IPS-18a (cell line): ENCODE data around the gene HOPX.
"Not testable (repeated sequence)": the region's sequence is repeated elsewhere in the genome, so short reads cannot be mapped to it uniquely, and the experiment has no call there.

Experiments
- H3K27ac ChIP-seq: one replicate; pipeline ENCODE4 v1.5.1; 2013; ENCODE audit warnings: low read length
- H3K27me3 ChIP-seq: one replicate; pipeline ENCODE4 v1.6.1; 2013; ENCODE audit warnings: mild to moderate bottlenecking, low read length; ENCODE audit not compliant: control insufficient read depth, insufficient read depth
- H3K36me3 ChIP-seq: one replicate; pipeline ENCODE4 v1.6.1; 2013; ENCODE audit warnings: low read depth, low read length; ENCODE audit not compliant: control insufficient read depth
- H3K4me1 ChIP-seq: one replicate; pipeline ENCODE4 v1.6.1; 2013; ENCODE audit warnings: low read depth, low read length; ENCODE audit not compliant: control insufficient read depth
- H3K4me3 ChIP-seq: one replicate; pipeline ENCODE4 v1.5.1; 2013; ENCODE audit warnings: low read length
- H3K9ac ChIP-seq: one replicate; pipeline ENCODE4 v1.6.1; 2013; ENCODE audit warnings: mild to moderate bottlenecking, low read length, moderate library complexity
- H3K9me3 ChIP-seq: one replicate; pipeline ENCODE4 v1.6.1; 2013; ENCODE audit warnings: low read depth, low read length; ENCODE audit not compliant: control insufficient read depth

Gene HOPX

DNA sequence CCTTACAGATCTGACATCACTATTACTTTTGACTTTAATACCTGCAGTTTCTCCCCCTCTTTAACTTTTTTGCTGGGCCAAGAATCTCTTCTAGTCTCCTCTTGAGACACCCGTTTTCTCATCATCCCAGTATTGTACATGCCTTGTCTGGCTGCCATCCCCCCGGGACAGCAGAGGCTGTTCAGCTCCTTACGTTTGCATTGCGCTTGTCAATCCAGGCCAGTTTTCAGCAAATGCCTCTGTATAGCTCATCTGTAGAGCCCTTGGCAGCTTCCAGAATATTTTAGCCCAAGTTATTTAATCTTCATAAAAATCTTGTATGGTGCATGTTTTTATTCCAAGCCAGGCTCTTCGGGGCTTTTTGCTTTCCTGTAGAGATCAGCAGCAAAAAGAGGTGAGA is 22.3 kb upstream of the HOPX start:
- no peaks in the 10 kb centered on the region for H3K4me1 ChIP-seq
- no peak overlapping the region for H3K4me3 ChIP-seq
- no peaks in the 10 kb centered on the region for H3K36me3 ChIP-seq
- H3K9ac ChIP-seq = no peak overlapping the region
- H3K27ac ChIP-seq = no peak overlapping the region
- no peaks in the 10 kb centered on the region for H3K27me3 ChIP-seq
- H3K9me3 ChIP-seq = no peaks in the 10 kb centered on the region

DNA sequence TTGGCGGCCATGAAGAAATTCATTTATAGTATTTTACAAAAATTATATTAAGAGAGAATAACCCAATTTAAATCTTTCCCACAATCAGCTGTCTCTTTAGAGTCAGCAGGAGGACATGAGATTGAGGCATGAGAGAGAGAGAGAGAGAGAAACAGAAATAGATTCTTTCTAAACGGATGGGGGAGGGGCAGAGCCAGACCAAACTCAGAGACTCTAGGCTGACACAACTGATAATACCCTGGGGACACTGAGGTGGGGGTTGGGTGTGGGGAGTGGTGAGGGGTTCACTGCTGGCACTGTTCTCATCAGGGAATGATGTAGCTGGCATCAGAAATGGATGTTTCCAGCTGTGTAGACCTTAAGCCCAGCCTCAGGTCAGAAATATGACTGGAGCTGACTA is 20.5 kb upstream of the HOPX start:
- no peak overlapping the region for H3K27ac ChIP-seq
- no peak overlapping the region for H3K9ac ChIP-seq
- no peaks in the 10 kb centered on the region for H3K4me1 ChIP-seq
- no peaks in the 10 kb centered on the region for H3K9me3 ChIP-seq
- H3K4me3 ChIP-seq = no peak overlapping the region
- no peaks in the 10 kb centered on the region for H3K36me3 ChIP-seq
- no peaks in the 10 kb centered on the region for H3K27me3 ChIP-seq

DNA sequence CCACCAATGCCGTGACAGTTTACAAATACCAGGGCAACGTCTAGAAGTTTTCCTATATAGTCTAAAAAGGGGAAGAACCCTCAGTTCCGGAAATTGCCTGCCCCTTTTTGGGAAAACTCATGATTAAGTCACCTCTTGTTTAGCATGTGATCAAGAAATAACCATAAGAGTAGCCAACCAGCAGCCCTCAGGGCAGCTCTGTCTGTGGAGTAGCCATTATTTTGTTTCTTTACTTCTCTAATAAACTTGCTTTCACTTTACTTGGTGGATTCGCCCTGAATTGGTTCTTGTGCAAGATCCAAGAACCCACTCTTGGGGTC is 20.0 kb upstream of the HOPX start:
- Histone ChIP-seq H3K9ac (no peak overlapping the region), H3K4me1 (no peaks in the 10 kb centered on the region), H3K36me3 (no peaks in the 10 kb centered on the region), H3K27ac (no peak overlapping the region), H3K27me3 (no peaks in the 10 kb centered on the region), H3K4me3 (no peak overlapping the region), H3K9me3 (no peaks in the 10 kb centered on the region)

DNA sequence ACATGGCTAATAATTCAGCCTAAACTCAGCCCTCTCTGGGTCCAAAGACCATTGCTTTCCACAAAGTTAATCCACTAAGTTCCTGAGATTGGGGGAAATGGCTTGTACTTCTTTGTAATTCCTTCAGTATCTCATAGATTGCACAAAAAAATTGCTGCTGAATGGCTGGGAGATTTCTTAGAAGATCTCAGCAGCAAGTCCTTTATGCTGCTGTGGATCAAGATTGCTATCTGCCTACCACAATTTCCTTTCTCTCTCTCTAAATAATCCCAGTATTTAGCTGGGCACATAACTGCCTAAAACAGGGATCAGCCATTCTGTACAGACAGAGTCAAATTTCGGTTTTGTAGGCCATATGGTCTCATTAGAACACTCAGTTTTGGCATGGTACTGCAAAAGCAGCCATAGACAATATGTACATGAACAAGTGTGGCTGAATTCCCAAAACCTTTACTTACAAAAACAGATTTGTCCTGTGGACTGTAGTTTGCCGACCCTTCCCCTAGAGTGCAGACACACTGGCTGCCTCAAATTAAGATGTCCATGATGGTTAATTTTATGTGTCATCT is 18.5 kb upstream of the HOPX start:
- H3K27ac ChIP-seq = no peak overlapping the region

DNA sequence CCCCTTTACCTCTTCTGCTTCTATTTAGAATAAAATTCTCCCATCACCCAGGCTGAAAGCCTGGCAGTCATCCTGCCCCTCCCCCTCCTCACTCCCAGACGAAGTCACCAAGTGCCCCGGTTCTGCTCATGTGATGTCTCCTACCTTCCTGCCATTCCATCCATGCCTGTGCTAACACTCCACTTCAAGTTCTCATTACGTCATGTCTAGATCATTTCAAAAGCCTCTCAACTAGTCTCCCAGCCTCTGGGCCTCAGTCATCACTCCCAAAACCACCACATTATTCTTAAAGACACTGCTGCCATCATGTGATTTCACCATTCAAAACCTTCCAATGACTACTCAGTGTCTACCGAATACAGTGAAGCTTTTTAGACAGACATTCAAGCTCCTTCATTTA is 17.2 kb upstream of the HOPX start:
- Histone ChIP-seq H3K27me3 (no peaks in the 10 kb centered on the region), H3K36me3 (no peaks in the 10 kb centered on the region), H3K4me1 (no peaks in the 10 kb centered on the region), H3K9ac (no peak overlapping the region), H3K4me3 (no peak overlapping the region), H3K9me3 (no peaks in the 10 kb centered on the region), H3K27ac (no peak overlapping the region)

More for the DNA sequence above, 18.5 kb upstream of the HOPX start:
- Histone ChIP-seq H3K36me3 (no peaks in the 10 kb centered on the region), H3K9me3 (no peaks in the 10 kb centered on the region), H3K9ac (no peak overlapping the region), H3K4me3 (no peak overlapping the region), H3K27me3 (no peaks in the 10 kb centered on the region), H3K4me1 (no peaks in the 10 kb centered on the region)

DNA sequence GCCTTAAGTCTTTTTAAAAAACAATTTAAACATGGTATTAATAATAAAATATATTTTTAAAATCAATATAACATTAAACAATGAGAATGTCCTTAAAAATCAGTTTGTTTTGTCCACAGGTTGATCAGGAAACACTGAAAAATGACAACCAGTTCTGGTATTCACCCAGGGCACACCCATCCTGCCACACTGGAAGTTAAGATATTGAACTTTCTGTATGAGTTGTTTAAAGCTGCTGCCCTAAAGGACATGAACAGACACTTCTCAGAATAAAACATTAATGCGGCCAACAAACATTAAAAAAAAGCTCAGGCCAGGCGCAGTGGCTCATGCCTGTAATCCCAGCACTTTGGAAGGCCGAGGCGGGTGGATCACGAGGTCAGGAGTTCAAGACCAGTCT is 15.0 kb upstream of the HOPX start:
- Histone ChIP-seq H3K4me1 (no peaks in the 10 kb centered on the region), H3K27ac (no peak overlapping the region), H3K36me3 (no peaks in the 10 kb centered on the region), H3K9ac (no peak overlapping the region), H3K27me3 (no peaks in the 10 kb centered on the region), H3K4me3 (no peak overlapping the region), H3K9me3 (no peaks in the 10 kb centered on the region)

DNA sequence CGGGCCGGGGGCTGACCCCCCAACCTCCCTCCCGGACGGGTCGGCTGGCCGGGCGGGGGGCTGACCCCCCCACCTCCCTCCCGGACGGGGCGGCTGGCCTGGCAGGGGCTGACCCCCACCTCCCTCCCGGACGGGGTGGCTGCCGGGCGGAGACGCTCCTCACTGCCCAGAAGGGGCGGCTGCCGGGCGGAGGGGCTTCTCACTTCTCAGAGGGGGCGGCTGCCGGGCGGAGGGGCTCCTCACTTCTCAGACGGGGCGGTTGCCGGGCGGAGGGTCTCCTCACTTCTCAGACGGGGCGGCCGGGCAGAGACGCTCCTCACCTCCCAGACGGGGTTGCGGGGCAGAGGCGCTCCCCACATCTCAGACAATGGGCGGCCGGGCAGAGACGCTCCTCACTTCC is 12.4 kb upstream of the HOPX start:
- not testable (repeated sequence) for H3K4me1 ChIP-seq, H3K27ac ChIP-seq

DNA sequence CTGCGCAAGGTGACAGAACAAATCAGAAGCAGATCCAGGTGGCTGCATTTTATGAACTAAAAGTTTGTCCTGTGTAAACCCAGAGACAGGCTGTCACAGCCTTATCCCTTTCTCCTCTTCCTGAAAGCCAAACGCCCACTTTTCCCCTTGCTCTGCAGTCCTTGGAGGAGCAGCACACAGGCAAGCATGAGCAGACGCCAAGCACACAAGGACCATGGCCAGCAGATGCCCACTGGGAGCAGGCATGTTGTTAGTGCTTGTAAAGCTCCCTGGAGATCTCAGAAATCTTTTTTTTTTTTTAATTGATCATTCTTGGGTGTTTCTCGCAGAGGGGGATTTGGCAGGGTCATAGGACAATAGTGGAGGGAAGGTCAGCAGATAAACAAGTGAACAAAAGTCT is 11.5 kb upstream of the HOPX start:
- H3K4me3 ChIP-seq = no peak overlapping the region
- no peaks in the 10 kb centered on the region for H3K27me3 ChIP-seq
- H3K9ac ChIP-seq = no peak overlapping the region
- H3K27ac ChIP-seq = no peak overlapping the region
- no peaks in the 10 kb centered on the region for H3K36me3 ChIP-seq
- H3K9me3 ChIP-seq = no peaks in the 10 kb centered on the region
- no peaks in the 10 kb centered on the region for H3K4me1 ChIP-seq

More for the DNA sequence above, 12.4 kb upstream of the HOPX start:
- not testable (repeated sequence) for H3K4me3 ChIP-seq, H3K36me3 ChIP-seq, H3K9ac ChIP-seq, H3K9me3 ChIP-seq, H3K27me3 ChIP-seq

DNA sequence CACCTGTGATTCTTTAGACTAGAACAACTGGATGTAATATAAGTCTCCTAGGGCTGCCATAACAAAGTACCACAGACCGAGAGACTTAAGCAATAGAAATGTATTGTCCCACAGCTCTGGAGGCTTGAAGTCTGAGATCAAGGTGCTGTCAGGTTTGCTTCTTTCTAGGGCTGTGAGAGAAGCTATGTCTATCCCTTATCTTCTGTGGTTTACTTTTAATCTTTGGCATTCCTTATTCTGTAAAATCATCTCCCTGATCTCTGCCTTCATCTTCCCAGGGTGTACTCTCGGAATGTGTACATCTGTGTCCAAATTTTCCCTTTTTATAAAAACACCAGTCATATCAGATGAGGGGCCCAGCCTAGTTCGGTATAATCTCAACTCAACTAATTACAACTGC is 10.3 kb upstream of the HOPX start:
- no peaks in the 10 kb centered on the region for H3K27me3 ChIP-seq
- no peak overlapping the region for H3K4me3 ChIP-seq
- H3K9me3 ChIP-seq = no peaks in the 10 kb centered on the region
- no peak overlapping the region for H3K9ac ChIP-seq
- no peak overlapping the region for H3K27ac ChIP-seq
- H3K36me3 ChIP-seq = no peaks in the 10 kb centered on the region
- H3K4me1 ChIP-seq = no peaks in the 10 kb centered on the region

DNA sequence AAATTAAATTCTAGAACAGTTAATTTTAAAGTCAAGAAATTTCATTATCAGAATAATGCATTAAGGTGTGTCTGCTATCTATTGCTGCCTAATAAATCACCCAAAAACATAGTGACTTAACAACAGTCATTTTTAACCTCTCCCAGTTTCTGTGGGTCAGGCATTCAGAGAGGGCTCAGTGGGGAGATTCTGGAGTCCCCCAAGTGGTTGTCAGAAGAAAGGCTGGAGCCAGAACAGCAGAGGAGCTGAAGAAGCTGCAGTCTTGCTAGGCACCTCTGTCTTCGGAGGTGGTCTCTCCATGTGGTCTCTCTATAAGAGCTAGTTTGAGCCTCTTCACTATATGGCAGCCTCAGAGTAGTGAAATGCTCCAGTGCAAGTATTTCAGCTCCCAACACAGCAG is 9.3 kb upstream of the HOPX start:
- Histone ChIP-seq H3K27ac (no peak overlapping the region), H3K9me3 (no peaks in the 10 kb centered on the region), H3K9ac (no peak overlapping the region), H3K4me3 (no peak overlapping the region), H3K4me1 (no peaks in the 10 kb centered on the region), H3K36me3 (no peaks in the 10 kb centered on the region), H3K27me3 (no peaks in the 10 kb centered on the region)

DNA sequence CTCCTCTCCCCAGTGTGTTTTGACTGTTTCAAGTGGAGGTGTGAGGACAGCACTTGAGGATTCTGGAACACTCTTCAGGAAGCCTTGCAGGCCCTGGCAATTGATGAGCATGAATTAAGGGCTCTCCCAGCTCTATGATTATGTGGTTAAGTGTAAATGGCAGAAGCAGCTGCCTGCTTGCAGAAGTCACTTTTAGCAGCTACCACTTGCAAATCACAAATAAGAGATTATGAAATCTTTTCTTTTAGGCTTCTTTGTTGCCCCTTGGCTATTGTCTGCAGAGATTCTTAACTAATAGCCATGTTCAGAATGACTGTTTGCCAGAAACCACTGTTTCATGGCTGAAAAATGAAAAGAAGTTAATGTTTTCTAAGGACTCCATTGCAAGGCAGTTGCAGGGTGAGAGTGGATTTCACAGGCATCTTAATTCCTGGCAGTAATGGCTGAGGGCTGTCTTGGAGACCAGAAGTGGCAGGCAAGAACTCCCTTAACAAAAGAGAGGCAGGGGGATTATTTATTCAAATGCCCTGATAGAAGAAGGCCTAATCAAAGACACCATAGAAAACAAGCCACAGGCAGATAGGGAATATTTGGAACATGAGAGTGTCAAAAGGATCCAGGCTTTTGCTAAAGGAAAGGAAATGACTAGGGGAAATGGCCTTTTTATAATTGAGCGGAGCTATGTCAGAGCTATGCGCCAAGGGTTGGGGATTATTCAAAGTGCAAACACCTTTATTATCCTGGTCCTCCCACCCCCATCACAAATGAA is 8.3 kb upstream of the HOPX start:
- Histone ChIP-seq H3K9ac (no peak overlapping the region), H3K9me3 (no peaks in the 10 kb centered on the region), H3K4me3 (no peak overlapping the region), H3K36me3 (no peaks in the 10 kb centered on the region), H3K27ac (no peak overlapping the region), H3K4me1 (no peaks in the 10 kb centered on the region), H3K27me3 (no peaks in the 10 kb centered on the region)

DNA sequence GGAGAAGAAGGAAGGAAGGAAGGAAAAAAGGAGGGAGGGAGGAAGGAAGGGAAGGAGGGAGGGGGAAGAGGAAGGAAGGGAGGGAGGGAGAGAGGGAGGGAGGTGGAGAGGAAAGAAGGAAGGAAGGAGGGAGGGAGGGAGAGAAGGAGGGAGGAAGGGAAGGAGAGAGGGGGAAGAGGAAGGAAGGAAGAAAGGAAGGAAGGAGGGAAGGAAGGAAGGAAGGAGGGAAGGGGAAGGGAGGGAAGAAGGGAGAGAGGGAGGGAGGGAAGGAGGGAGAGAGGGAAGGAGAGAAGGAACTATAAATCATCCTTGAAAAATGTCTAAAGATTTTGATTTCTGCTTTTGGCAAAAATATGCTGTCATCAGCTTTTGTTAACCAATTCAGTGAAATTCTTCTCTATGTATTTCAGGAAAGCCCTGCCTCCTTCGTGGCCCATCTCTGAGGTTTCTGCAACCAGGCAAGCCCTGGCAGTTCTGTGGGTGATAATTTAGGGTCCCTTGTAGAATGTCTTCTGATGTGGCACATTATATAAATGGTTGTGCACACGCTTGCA is 7.1 kb upstream of the HOPX start:
- Histone ChIP-seq H3K27ac (no peak overlapping the region), H3K9me3 (no peaks in the 10 kb centered on the region), H3K36me3 (no peaks in the 10 kb centered on the region), H3K9ac (no peak overlapping the region), H3K27me3 (no peaks in the 10 kb centered on the region), H3K4me1 (no peaks in the 10 kb centered on the region), H3K4me3 (no peak overlapping the region)
